GM11168 (cell line): Measurements from ENCODE around the gene FRMPD2.
"Not testable (repeated sequence)": the region's sequence is repeated elsewhere in the genome, so short reads cannot be mapped to it uniquely, and the experiment has no call there.

Source experiments
- in situ Hi-C: fragments of 300-500 bp; cut with MboI; formaldehyde crosslinking; loops from one replicate; pipeline ENCODE4 v1.12.0; 2022; ENCODE audit warnings: low sequenced_read_pairs; ENCODE audit not compliant: unreplicated experiment

Gene FRMPD2

DNA sequence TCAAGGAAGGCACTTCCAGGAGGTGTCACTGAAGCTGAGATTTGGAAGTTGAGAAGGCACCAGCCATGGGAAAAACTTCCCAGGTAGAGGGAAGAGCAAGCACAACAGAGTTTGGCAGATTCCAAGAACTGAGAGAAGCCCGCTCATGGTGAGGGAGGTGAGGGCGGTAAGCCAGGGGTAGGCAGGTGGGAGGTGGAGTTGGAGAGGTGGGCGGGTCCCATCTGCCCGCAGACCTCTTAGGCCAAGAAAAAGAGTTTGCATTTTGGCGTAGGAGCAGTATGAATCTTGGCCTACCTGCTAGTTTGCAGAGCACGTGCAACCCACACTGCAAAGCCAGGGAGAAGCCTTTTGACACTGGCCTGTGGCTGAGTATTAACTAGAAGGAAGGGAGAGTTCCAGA lies 18.8 kb downstream of the FRMPD2 start:
- in situ Hi-C loops = no loop called here

GRCh38 chr10:48254750-48255512 lies 19.6 kb downstream of the FRMPD2 start:
- in situ Hi-C loops = no loop called here

- in situ Hi-C loops = no loop called here
These were observed 20.4 kb downstream of the FRMPD2 start for GRCh38 chr10:48253970-48254657.

- in situ Hi-C loops = no loop called here
These were observed 22.2 kb downstream of the FRMPD2 start for GRCh38 chr10:48252354-48252650.

DNA sequence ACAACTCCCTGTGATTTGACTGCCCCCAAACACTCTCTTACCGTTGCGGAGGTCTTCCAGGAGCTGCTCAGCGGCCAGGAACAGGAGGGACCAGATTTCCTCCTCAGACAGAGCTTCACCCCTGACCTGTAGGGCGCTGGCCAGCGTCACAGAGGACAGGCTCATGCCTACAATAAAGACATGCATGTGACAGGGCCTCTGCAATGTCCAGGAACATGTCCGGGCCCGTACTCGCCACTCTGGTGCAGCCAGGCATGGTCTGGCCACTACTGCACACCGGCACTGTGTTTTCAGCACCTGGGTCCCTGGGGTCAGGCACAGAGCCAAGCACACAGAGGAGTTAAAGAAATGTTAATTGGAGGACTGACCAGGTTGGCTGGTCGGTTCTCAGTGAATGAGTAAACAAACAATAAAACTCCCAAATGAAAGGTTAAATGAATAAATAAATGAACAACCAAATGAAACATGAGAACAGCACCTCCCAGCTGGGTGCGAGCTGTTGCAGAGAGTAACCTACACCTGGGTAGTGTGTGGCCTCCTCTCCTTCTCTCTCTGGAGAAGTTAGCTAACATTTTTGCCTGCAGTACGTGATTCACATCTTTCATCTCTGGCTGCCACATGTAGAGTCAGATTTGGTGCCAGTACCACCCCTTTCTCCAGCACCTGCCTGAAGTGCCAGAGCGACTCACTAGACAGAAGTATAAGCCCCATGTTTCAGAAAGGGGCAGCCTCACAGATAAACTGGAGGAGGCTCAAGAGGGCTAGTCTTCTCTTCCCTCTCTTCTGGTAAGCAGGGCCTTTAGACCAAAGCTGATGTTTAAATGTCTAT lies 22.8 kb downstream of the FRMPD2 start:
- in situ Hi-C loops = no loop called here

DNA sequence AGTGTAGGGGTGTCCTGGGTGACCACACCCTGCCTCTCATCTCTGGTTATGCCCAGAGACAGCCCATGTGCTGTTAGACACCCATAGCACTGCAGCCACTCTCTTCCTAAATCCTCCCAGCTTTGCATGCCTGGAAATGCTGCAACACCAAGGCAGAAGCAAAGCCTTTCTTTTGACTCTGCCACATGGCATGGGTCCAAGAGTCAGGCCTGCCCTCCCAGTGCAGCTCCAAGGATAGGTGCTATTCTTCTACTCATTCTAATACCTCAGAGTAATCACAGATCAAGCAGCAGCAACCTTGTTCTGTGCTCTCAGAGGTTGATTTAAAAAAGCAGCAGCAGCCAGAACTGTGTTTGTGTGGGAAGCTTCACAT lies 23.4 kb downstream of the FRMPD2 start:
- in situ Hi-C loops = no loop called here

DNA sequence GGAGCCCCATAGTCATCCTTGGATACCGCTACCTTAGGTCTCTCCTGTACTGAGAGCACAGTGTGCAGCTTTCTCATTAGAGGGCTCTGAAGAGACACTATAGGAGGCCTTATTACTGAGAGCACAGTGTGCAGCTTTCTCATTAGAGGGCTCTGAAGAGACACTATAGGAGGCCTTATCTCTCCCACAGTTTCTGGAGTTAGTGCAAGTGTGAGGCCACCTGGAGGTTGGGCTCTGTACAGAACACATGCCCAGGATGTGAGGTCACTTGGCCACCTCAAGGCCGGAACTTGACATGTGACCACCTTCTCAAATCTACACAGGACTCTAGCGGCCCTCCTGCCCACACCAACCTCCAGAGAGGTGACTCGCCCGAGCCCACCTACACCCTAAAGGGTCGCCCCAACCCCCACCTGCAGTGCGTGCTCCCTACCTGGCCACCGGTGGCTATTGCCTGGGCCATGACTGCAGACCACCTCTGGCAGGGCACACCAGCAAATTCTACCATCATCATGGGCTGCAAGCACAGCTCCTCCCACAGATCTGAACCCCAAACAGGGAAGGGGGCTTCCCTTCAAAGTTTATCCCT lies 24.6 kb downstream of the FRMPD2 start:
- in situ Hi-C loops = no loop called here

GRCh38 chr10:48249004-48249762 lies 25.3 kb downstream of the FRMPD2 start:
- in situ Hi-C loops = no loop called here

DNA sequence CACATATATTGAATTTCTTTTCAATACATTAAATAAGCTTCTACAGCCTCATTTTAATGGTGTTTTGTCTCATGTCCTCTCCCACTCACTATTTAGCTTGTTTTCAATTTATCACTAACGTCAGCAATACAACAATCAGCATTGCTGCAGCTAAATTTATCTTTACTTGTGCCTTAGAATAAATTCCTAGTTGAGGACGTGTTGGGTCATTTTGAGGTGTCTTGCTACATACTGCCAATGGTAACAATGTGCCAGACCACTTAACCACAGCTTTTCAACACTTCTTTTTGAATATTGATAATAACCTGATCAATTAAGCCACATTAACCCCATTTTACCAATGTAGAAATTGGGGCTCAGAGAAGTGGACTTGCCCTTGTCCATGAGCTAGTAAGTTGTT lies 26.0 kb downstream of the FRMPD2 start:
- in situ Hi-C loops = no loop called here

- in situ Hi-C loops = no loop called here
These were observed 26.8 kb downstream of the FRMPD2 start for GRCh38 chr10:48247680-48248079.

DNA sequence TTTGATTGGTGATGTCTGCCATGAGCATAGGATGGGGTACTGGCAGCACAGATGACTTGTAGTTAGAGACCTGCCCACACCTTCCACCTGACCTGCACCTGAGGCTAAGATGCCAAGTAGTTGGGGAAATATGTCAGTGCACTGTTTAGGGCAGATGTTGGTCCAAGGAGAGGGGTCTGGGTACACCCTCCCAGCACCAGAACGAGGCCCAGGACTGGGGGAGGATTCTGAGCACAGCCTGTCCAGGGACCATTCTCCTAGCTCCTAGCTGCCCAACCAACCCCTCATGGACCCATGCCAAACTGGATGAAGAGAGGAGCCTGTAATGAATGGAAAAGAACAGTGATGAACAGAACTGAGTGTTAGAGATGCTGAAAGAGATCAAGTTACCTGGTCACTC lies 28.0 kb downstream of the FRMPD2 start:
- in situ Hi-C loops = no loop called here

DNA sequence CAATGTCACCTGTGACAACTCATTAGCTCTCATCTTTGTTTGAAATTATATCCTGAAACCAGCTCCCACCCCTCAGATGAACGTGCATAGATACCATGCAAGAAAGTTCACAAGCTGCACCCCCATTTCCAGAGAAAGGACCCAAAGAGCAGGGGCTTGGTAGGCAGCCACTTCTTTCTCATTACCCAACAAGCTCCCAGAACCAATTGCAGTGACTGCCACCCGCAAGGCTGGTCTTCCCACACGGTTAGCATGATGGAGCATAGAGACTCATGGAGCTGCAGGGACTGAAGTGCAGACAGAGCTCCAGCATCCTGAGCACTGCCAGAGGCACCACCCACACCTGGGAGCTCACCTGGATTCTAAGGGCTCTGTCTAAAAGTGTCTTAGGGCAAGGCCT lies 28.5 kb downstream of the FRMPD2 start:
- in situ Hi-C loops = no loop called here

DNA sequence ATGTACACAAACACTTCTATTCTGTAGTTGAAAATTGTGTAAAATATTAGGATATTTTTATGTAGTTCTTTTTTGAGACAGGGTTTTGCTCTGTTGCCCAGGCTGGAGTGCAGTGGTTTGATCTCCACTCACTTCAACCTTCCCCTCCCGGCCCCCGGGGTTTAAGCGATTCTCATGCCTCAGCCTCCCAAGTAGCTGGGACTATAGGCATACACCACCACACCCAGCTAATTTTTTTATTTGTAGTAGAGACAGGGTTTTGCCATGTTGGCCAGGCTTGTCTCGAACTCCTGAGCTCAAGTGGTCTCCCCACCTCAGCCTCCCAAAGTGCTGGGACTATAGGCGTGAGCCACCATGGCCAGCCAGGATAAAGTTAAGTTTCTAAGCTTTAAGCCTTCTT lies 30.6 kb downstream of the FRMPD2 start:
- in situ Hi-C loops = not testable (repeated sequence)

DNA sequence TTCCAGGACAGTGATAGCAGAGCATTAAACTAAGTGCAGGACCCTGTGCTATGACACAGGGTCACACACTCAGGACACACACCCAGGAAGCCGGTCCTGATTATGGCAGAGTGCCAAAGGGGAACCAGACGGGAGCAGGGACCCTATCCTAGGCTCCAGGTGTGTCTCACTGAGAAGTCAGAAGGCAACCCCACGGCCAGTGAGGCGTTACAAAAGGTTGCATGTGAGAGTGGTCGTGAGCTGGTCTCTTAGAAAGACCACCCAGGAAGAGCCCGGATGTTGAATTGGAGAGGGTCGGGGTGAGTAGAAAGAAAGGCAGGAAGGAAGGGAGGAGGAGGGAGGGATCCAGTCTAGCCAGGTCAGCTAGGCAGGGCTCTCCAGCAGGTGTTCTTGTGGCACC lies 31.0 kb downstream of the FRMPD2 start:
- in situ Hi-C loops = no loop called here

DNA sequence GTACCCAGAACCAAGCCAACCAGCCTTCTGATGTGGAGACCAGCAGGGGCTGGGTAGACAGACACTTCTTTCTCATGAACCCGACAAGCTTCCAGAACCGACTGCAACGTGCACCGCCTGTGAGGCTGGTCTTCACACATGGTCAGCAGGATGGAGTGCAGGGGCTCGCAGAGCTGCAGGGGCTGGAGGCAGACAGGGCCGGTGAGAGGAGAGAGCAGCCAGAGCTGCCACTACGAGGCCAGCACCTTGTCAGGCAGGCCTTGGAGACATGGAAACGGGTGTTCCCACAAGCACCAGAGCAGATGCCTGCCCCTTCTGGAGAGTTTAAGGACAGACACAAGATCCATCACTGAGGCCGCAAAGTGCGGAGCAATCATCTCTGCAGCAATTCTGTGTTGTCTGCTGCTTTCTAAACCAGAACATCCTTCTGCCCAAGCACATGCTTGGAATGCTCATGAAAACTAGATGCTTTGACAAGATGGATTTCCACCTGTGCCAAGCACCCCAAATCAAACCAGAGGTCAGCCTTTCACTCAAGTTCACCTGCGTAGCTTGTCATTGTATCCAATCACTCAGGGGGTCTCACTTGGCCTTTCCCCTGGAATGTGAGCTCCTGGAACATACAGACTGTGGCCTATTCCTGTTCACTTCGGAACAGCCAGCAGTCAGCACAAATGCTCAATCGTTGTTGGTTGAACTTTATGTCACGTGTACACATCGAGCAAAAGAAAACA lies 32.2 kb downstream of the FRMPD2 start:
- in situ Hi-C loops = no loop called here

DNA sequence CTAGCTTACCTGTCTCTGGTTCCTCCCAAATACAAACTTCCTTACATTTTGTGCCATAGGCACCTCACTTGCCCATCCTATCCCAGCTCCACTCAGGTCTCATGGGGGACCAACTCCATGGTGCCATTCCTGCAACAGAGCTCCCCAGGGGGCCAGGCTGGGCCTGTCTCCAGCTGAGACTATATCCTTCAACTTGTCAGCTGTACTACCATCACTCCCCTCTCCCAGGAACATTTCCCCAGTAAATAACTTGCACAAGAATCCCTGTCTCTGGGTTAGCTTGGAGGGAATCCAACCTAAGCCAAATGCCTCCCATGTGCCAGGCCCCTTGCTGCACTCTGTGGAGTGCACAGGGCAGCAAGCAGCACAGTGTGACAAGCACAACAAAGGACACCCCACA lies 33.2 kb downstream of the FRMPD2 start:
- in situ Hi-C loops = no loop called here

DNA sequence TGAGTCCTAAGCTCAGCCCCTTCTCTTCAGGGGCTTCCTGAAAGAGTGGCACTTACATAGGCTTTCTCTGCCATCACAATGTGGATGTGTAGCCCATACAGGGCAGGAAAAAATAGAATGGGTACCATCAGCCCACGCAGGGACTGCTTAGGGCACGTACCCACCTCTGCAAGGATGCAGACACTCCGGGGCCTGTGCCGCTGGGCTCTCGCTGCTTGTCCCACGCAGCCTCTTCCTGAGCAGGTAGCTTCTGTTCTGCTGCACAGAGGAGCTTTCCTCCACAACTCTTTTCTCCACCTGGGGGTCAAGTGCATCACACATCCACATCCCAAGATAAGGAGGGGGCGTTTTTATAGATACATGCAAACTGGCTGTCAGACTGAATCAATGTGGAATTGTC lies 34.3 kb downstream of the FRMPD2 start:
- in situ Hi-C loops = no loop called here

- in situ Hi-C loops = no loop called here
These were observed 34.9 kb downstream of the FRMPD2 start for GRCh38 chr10:48239618-48240017.

DNA sequence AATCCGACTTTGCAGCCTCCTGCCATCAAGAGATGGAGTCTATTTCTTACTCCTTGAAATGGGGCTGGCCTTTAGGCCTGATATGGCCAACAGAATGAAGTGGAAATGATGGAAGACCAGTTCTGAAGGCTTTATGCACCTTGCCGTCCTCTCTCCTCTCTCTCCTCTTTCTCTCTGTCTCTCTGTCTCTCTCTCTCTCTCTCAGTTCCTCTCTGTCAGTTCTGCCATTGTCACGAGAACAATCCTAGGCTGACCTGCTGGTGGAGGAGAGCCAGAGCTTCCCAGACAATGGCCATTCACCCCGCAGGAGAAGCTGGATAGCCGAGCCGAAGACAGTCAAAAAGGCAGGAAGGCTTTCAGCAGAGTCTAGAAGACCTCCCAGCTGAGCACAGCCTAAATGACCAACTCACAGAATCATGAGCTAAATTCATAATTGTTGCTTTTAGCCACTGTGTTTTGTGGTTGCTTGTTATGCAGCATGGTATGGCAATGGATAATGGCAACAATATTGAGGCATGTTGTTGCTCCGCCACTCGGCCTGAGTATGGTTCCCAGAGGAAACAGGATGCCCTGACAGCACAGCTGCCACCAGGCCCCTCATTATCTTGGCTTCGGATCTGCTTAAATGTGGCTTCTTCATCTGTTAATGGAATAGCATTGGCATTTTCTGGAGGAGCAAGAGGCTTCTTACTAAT lies 35.5 kb downstream of the FRMPD2 start:
- in situ Hi-C loops = no loop called here
